Effector CD4-positive, alpha-beta T cell (primary cell): ENCODE results near the gene PSME4.
"Not testable (repeated sequence)": the region's sequence is repeated elsewhere in the genome, so short reads cannot be mapped to it uniquely, and the experiment has no call there.

Experiments used
- DNase-seq: peaks from one replicate; pipeline ENCODE4 v3.0.0-alpha.2; 2020

PSME4 gene

DNA sequence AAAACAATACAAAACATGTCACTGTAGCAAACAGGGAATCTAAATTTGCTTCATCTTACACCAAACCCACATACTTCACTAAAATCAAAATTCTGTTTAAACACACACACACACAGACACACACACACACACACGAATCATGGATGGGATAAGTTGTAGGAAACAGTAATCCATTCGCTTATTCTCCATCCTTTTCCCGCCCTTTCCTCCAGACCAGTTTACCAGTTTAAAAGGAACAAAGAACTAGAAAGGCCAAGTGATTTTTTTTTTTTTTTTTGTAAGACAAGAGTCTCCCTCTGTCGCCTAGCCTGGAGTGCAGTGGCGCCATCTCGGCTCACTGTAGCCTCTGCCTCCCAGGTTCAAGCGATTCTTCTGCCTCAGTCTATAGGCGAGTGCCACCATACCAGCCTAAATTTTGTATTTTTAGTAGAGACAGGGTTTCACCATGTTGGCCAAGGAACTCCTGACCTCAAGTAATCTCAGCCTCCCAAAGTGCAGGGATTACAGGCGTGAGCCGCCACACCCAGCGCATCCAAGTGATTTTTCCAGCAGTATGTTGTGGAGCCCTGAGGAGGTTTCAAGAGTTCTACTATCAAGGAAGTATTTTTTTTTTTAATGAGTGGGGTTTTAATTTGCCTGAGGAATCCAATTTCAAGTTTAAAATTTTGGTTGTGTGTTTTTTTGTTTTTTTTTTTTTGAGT lies 5.7 kb downstream of the PSME4 start:
- no peak for DNase-seq

GRCh38 chr2:53964257-53964952 lies 6.4 kb downstream of the PSME4 start:
- no peak for DNase-seq

- not testable (repeated sequence) for DNase-seq
Observed at GRCh38 chr2:53961478-53962216, 9.1 kb downstream of the PSME4 start.

- DNase-seq: no peak
Observed at GRCh38 chr2:53960476-53960875, 10.3 kb downstream of the PSME4 start.

DNA sequence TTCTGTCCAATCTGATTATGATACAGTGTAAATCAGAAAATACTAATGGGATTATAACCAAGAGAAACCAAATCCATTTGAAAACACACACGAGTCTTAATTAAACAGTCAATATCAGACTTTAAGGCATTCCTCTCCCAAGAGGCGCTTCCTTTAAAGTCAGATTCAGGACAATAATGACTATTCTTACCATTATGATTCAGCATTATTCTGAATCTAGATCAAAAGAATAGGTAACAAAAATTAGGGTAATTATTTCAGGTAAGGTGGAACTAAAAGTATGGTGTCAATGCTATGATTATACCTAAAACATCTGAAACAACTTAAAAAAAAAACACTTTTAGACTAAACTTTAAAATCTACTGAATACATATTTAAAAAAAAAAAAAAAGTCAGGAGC lies 12.3 kb downstream of the PSME4 start:
- no peak for DNase-seq

DNA sequence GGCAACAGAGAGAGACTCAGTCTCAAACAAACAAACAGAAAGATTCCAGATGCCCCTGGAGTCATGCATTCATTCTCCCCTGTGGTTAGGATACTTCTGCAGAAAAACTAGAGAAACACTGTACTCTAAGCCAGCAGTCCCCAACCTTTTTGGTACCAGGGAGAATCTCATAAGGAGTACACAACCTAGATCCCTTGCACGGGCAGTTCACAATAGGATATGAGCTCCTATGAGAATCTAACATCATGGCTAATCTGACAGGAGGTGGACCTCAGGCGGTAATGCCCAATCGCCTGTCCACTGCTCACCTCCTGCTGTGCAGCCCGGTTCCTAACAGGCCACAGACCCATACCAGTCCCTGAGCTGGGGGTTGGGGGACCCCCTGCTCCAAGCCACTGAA lies 18.3 kb downstream of the PSME4 start:
- no peak for DNase-seq

DNA sequence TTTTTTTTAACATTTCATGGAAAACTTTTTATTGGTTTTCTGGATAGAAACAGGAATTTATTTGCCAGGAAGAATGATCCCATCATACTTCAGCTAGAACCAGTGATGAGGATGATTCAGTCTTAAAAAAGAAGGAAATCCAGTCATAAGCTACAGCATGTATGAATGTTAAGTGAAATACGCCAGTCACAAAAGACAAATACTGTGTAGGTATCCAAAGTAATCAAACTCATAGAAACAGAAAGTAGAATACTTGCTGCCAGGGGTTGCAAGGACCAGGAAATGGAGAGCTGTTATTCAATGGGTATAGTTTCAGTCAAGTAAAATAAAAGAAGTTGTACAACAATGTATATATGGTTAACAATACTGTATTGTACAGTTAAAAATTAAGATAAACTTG lies 21.3 kb downstream of the PSME4 start:
- DNase-seq: no peak

DNA sequence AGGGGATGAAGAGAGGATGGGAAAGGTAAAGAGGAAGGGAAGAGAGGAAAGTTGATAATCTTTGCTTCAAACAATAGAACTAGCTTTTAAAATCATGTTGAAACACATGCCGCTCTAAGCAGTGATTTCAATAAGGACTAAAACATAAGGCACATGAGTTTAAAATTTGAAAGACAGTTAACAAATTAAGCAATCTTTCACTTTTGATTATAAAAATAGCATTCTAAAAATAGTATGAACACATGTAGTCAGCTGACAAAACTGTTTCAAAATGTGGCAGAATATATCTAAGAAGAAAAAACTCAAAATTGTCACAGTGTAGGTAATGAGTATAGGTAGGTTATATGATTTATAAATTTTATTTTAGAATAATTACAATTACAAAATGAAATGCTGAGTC lies 25.3 kb downstream of the PSME4 start:
- DNase-seq: no peak

GRCh38 chr2:53944542-53944941 lies 26.3 kb downstream of the PSME4 start:
- no peak for DNase-seq

- no peak for DNase-seq
Observed at GRCh38 chr2:53942280-53942679, 28.5 kb downstream of the PSME4 start.

DNA sequence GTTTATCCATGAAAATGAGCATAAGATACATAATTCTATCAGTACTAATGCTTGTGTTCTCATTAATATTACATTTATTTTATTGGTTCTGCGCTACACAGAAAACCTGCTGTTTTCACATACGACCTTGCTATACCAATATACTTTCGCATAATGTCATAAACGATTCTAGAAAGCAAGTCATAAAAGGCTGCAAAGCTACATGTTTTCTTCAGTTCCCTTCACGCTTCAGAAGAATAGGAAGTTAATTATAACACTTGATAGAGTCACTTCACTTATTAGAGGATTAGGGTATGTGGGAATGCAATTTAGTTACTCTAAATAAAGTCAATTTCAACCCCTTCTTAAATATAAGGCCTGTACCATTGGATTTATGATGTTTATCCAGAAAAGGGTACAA lies 29.0 kb downstream of the PSME4 start:
- DNase-seq: no peak

DNA sequence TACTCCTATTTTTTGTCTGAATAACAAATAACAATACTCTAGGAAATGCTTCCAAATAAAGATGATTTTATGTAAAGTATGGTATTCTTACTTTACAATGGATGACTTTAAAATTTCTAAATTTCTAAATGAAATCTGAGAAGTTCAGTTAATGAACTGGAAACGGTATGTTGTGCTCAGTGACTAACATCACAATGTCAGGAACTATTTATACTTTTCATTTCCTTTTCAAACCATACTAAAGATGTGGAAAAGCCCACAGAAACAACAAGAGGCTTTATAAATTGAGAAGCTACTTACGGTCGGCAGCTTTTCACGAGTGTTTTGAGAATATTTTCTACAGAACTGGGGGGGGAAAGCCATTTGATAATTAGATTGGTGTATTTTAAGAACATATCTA lies 31.1 kb downstream of the PSME4 start:
- no peak for DNase-seq

DNA sequence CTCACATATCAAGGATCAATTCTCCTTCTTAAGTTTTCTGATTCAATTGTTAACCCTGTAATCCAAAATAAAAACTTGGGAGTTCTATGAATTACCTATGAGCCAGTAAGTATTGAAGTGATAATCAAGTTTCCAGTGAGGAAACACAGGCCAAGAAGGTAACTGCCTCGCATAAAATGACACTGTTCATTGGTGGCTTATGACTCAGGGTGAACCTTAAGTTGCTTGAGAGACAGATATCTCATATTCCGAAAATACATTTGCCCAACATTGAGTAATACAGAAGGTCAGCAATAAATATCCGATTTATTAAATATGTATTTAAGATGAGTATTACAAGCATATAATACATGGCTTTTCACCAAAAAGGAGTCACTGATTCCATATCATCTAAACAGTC lies 31.9 kb downstream of the PSME4 start:
- DNase-seq: no peak

DNA sequence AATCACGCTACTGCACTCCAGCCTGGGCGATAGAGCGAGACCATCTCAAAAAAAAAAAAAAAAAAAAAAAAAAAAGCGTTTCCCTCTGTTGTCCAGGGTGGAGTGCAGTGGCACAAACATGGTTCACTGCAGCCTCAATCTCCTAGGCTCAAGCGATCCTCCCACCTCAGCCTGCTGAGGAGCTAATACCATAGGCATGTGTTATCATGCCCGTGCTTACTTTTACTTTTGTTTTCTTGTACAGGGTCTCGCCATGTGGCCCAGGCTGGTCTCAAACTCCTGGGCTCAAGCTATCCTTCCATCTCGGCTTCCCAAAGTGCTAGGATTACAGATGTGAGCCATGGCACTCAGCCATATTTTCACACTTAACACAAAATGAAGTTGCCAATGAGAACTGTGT lies 37.5 kb downstream of the PSME4 start:
- no peak for DNase-seq

DNA sequence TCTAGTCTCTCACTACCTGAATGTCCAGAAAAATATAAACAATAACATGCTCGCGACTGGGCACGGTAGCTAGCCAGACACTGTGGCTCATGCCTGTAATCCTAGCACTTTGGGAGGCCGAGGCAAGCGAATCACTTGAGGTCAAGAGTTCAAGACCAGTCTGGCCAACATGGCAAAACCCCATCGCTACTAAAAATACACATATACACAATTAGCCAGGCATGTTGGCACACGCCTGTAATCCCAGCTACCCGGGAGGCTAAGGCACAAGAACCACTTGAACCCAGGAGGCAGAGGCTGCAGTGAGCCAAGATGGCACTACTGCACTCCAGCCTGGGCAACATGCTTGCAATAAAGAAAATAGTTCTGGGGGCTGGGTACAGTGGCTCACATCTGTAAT lies 44.5 kb downstream of the PSME4 start:
- DNase-seq: not testable (repeated sequence)

DNA sequence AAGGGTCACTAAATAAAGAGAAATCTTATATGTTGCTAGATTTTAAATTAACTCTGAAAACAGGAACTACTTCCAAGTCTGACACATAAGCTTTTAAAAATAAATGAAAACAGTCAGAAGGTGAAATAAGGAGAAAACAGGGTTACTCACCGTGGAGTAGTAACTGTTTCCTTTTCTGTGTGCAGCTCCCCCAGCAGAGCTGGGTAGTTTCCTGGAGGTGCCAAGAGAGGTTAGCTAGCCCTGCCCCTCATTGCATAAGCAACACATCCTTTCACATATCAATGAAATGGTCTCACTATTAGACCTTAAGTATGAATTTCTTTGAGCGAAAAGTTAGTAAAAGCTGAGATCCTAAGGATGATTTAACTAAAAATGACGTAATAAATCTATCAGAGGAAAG lies 57.1 kb downstream of the PSME4 start:
- no peak for DNase-seq

- DNase-seq: no peak
Observed at GRCh38 chr2:53911434-53912189, 59.2 kb downstream of the PSME4 start.

DNA sequence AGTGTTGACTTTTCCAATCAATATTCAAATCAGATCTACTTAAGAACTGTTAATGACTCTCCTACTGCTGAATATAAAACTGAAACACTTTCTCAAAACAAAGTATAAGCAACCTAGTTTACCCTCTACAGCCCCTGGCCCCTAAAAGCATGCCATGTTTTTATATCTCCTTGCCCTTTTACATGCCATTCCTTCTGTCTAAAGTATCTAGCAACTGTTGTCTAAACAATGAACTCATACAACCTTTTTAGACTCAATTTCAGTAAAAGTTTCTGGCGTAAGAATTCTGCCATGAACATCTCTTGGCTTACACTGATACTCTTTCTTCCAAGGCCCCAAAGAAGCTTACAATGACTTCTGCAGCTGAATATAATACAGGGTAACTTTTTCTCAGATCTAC lies 63.2 kb downstream of the PSME4 start:
- DNase-seq: no peak

DNA sequence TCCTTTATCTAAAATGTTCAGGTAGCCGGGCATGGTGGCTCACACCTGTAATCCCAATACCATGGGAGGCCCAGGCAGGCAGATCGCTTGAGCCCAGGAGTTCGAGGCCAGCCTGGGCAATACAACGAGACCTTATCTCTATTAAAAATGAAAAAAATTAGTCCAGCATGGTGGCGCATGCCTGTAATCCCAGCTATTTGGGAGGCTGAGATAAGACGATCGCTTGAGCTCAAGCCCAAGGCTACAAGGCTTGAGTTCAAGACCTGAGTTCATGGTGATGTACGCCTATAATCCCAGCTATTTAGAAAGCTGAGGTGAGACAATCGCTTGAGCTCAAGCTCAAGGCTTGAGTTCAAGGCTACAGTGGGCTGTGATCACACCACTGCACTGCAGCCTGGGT lies 65.4 kb downstream of the PSME4 start:
- no peak for DNase-seq

GRCh38 chr2:53903011-53903410 lies 67.8 kb downstream of the PSME4 start:
- no peak for DNase-seq

DNA sequence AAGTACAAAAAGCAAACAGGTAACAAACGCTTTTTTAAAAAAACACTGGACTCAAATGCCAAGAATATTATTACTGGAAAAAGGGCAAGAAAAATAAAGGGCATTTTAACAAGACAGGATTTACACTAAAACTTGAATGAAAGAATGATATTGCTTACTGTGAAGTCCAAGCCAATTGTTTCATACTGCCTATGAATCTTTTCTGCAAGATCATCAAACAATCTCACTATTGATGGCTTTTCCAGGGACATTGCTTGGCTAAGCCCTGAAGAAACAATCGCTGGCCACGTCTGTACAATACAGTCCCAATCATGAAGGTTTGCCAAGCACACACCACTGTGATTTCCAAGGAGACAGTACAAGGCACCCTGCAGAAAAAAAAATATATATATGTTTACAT lies 69.6 kb downstream of the PSME4 start:
- no peak for DNase-seq

DNA sequence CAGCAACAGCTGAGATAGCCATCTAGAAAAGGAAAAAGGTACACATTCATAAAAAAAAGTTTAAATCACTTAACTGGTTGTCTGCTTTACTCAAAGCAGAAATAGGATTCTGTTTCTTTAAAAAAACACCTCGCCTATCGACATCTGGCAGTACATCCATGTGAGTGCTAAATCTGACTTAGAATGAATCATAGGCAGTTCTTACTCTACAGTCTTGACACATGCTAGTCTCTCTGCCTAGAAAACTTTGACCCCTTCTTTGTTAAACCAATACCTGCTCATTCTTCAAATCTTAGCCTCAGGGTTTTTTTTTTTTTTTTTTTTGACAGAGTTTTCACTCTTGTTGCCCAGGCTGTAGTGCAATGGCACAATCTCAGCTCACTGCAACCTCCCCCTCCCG lies 73.9 kb downstream of the PSME4 start:
- no peak for DNase-seq
